H1 (cell line): ENCODE measurements around the gene TGFB3. TPM values are rescaled to one million over a fixed set of nuclear protein-coding genes. Genes with fewer than 3 reads are reported as not detected.

Experiments used
- CTCF ChIA-PET: fragments of 300-600 bp; sonication (Branson Sonifier 250); formaldehyde crosslinking; loops from one replicate; lab custom pipeline; 2021; ENCODE audit not compliant: partially characterized antibody; lab: Charles Lee
- POLR2A ChIA-PET: fragments of 300-600 bp; sonication (Branson Sonifier 250); formaldehyde crosslinking; loops from one replicate; lab custom pipeline; 2021; ENCODE audit warnings: inconsistent platforms; ENCODE audit not compliant: partially characterized antibody; lab: Charles Lee
- DNase-seq, 2 experiments: peaks; one replicate each; pipeline versions ENCODE4 v3.0.0 to v3.0.0-alpha.2; 2010 to 2022; ENCODE audit warnings: low spot score in 2 of 2, low read depth in 1 of 2, mixed read lengths in 1 of 2
- FAIRE-seq: peaks from 2 replicates; lab custom pipeline; 2011; peaks lifted over from hg19 to GRCh38; lab: Jason Lieb, UNC
- H2AFZ ChIP-seq: 2 replicates; pipeline ENCODE4 v1.8.1; 2012; ENCODE audit warnings: low read length, inconsistent platforms
- H2AK5ac ChIP-seq: 2 replicates; pipeline ENCODE4 v1.6.1; 2013; ENCODE audit warnings: low read depth, low read length
- H2BK120ac ChIP-seq: replicated peaks from 2 replicates; pipeline ENCODE3; 2013; ENCODE audit warnings: low read depth, low read length, inconsistent platforms
- H2BK12ac ChIP-seq: 2 replicates; pipeline ENCODE4 v1.6.1; 2013; ENCODE audit warnings: low read depth, low read length
- H2BK15ac ChIP-seq: 2 replicates; pipeline ENCODE4 v1.6.1; 2013; ENCODE audit warnings: low read length
- H2BK20ac ChIP-seq: 2 replicates; pipeline ENCODE4 v1.6.1; 2013; ENCODE audit warnings: low read length
- H2BK5ac ChIP-seq: 2 replicates; pipeline ENCODE4 v1.6.1; 2013; ENCODE audit warnings: low read depth, low read length
- H3K14ac ChIP-seq: 2 replicates; pipeline ENCODE4 v1.6.1; 2013; ENCODE audit warnings: inconsistent platforms; ENCODE audit not compliant: insufficient read length
- H3K18ac ChIP-seq: 2 replicates; pipeline ENCODE4 v1.6.1; 2013; ENCODE audit warnings: low read length; ENCODE audit errors: extremely low read depth
- H3K23ac ChIP-seq: 2 replicates; pipeline ENCODE4 v1.6.1; 2013; ENCODE audit warnings: inconsistent platforms; ENCODE audit not compliant: insufficient read length
- H3K23me2 ChIP-seq: 2 replicates; pipeline ENCODE4 v1.6.1; 2013; ENCODE audit warnings: low read depth, low read length
- H3K27ac ChIP-seq: 2 replicates; pipeline ENCODE4 v1.6.1; 2011; ENCODE audit warnings: low read depth, low read length, inconsistent platforms
- H3K27me3 ChIP-seq, 4 experiments: replicated peaks in 1 of 4; 1 replicate in 1 of 4; 2 replicates in 3 of 4; pipeline versions ENCODE4 v1.6.1 to v1.8.1; 2011 to 2013; ENCODE audit warnings: low read length in 3 of 4, mild to moderate bottlenecking in 3 of 4, inconsistent platforms in 2 of 4, mixed read lengths in 2 of 4, moderate library complexity in 1 of 4; ENCODE audit not compliant: control insufficient read depth in 3 of 4, insufficient read depth in 3 of 4; ENCODE audit errors: extremely low read depth in 1 of 4
- H3K36me3 ChIP-seq, 4 experiments: 2 replicates each; pipeline versions ENCODE4 v1.6.1 to v1.8.1; 2011 to 2013; ENCODE audit warnings: mild to moderate bottlenecking in 4 of 4, low read length in 3 of 4, moderate library complexity in 2 of 4, control low read depth in 1 of 4, inconsistent platforms in 1 of 4; ENCODE audit not compliant: insufficient read depth in 4 of 4, control insufficient read depth in 2 of 4
- H3K4ac ChIP-seq: replicated peaks from 2 replicates; pipeline ENCODE3; 2013; ENCODE audit warnings: low read length, low read depth, mixed read lengths, inconsistent platforms; ENCODE audit not compliant: insufficient read length
- H3K4me1 ChIP-seq, 4 experiments: replicated peaks in 1 of 4; 1 replicate in 1 of 4; 2 replicates in 3 of 4; pipeline versions ENCODE4 v1.6.1 to v1.8.1; 2011 to 2013; ENCODE audit warnings: low read length in 3 of 4, inconsistent platforms in 2 of 4, mixed read lengths in 1 of 4; ENCODE audit not compliant: insufficient read depth in 4 of 4, control insufficient read depth in 3 of 4
- H3K4me2 ChIP-seq, 2 experiments: 2 replicates each; pipeline versions ENCODE4 v1.6.1 to v1.8.1; 2011 to 2013; ENCODE audit warnings: low read depth in 2 of 2, low read length in 2 of 2, control low read depth in 1 of 2, inconsistent platforms in 1 of 2, mild to moderate bottlenecking in 1 of 2; ENCODE audit not compliant: insufficient read depth in 1 of 2
- H3K4me3 ChIP-seq, 4 experiments: fragments of 200-600, 300-600 bp in 1 of 4; sonication (generic), shearing (Covaris generic), sonication (Bioruptor Twin) in 1 of 4; 2 replicates each; pipeline versions ENCODE4 v1.5.1 to v1.8.1; 2011 to 2016; ENCODE audit warnings: low read length in 4 of 4, low read depth in 3 of 4, control low read depth in 2 of 4, inconsistent platforms in 2 of 4, mild to moderate bottlenecking in 2 of 4, mixed read lengths in 1 of 4, moderate library complexity in 1 of 4; ENCODE audit not compliant: insufficient read depth in 2 of 4; ENCODE audit errors: extremely low read depth in 1 of 4
- H3K56ac ChIP-seq: replicated peaks from 2 replicates; pipeline ENCODE3; 2013; ENCODE audit warnings: low read depth, mild to moderate bottlenecking, mixed read lengths, low read length, inconsistent platforms; ENCODE audit not compliant: insufficient read length
- H3K79me1 ChIP-seq: 2 replicates; pipeline ENCODE4 v1.6.1; 2013; ENCODE audit warnings: low read depth, low read length, control low read depth
- H3K79me2 ChIP-seq, 2 experiments: 2 replicates each; pipeline versions ENCODE4 v1.6.1 to v1.8.1; 2012 to 2013; ENCODE audit warnings: low read length in 2 of 2, mild to moderate bottlenecking in 2 of 2, inconsistent platforms in 1 of 2; ENCODE audit not compliant: insufficient read depth in 2 of 2, control insufficient read depth in 1 of 2
- H3K9ac ChIP-seq, 4 experiments: replicated peaks in 1 of 4; 1 replicate in 1 of 4; 2 replicates in 3 of 4; pipeline versions ENCODE4 v1.6.1 to v1.8.1; 2011 to 2013; ENCODE audit warnings: low read depth in 3 of 4, low read length in 3 of 4, control low read depth in 2 of 4, mild to moderate bottlenecking in 2 of 4, moderate library complexity in 2 of 4, inconsistent platforms in 1 of 4; ENCODE audit errors: extremely low read depth in 1 of 4
- H3K9me3 ChIP-seq, 2 experiments: 2 replicates each; pipeline versions ENCODE4 v1.6.1 to v1.8.1; 2012 to 2013; ENCODE audit warnings: mild to moderate bottlenecking in 2 of 2, moderate library complexity in 2 of 2, control low read depth in 1 of 2, inconsistent platforms in 1 of 2, low read depth in 1 of 2, low read length in 1 of 2, mixed read lengths in 1 of 2; ENCODE audit not compliant: insufficient read depth in 2 of 2
- H4K20me1 ChIP-seq, 2 experiments: replicated peaks in 1 of 2; 2 replicates each; pipeline versions ENCODE3 to v1.8.1; 2011 to 2013; ENCODE audit warnings: inconsistent platforms in 2 of 2, low read length in 2 of 2, mild to moderate bottlenecking in 1 of 2; ENCODE audit not compliant: insufficient read depth in 2 of 2, control insufficient read depth in 1 of 2
- H4K5ac ChIP-seq: 2 replicates; pipeline ENCODE4 v1.6.1; 2013; ENCODE audit warnings: low read length, low read depth, mixed read lengths, inconsistent platforms; ENCODE audit not compliant: insufficient read length
- H4K8ac ChIP-seq: 2 replicates; pipeline ENCODE4 v1.8.0; 2013; ENCODE audit warnings: mild to moderate bottlenecking, moderate library complexity, low read length, inconsistent platforms; ENCODE audit not compliant: insufficient read depth; ENCODE audit errors: extremely low read depth
- H4K91ac ChIP-seq: replicated peaks from 2 replicates; pipeline ENCODE3; 2013; ENCODE audit warnings: low read length, mixed read lengths, inconsistent platforms; ENCODE audit not compliant: insufficient read length
- ATF3 ChIP-seq: IDR thresholded peaks from 2 replicates; pipeline ENCODE4 v1.6.1; 2011; ENCODE audit warnings: low read depth, mild to moderate bottlenecking, low read length; ENCODE audit not compliant: insufficient read depth
- BRCA1 ChIP-seq: IDR thresholded peaks from 2 replicates; pipeline ENCODE4 v1.6.1; 2012; ENCODE audit warnings: low read depth, low read length, improper control_type of control experiment
- CBX5 ChIP-seq: fragments of 300-800, 300-1000 bp; sonication (generic); IDR thresholded peaks from 2 replicates; pipeline ENCODE4 v1.7.1; 2016; ENCODE audit warnings: antibody characterized with exemption, low read length, low read depth
- CREB1 ChIP-seq: IDR thresholded peaks from 2 replicates; pipeline ENCODE4 v1.6.1; 2012; ENCODE audit warnings: inconsistent platforms
- FOSL1 ChIP-seq: IDR thresholded peaks from 2 replicates; pipeline ENCODE4 v1.6.1; 2011; ENCODE audit warnings: mild to moderate bottlenecking, low read depth, low read length, moderate library complexity; ENCODE audit not compliant: insufficient read depth
- GTF2F1 ChIP-seq: IDR thresholded peaks from 2 replicates; pipeline ENCODE4 v1.6.1; 2012; ENCODE audit warnings: low read depth, low read length, improper control_type of control experiment, borderline replicate concordance
- NANOG ChIP-seq: IDR thresholded peaks from 2 replicates; pipeline ENCODE4 v1.6.1; 2011; ENCODE audit warnings: low read length, low read depth, mild to moderate bottlenecking, inconsistent platforms; ENCODE audit not compliant: insufficient read depth, poor library complexity, severe bottlenecking
- NRF1 ChIP-seq: IDR thresholded peaks from 2 replicates; pipeline ENCODE4 v1.6.1; 2011; ENCODE audit warnings: mild to moderate bottlenecking, low read depth, low read length, improper control_type of control experiment
- SIX5 ChIP-seq: IDR thresholded peaks from 2 replicates; pipeline ENCODE4 v1.6.1; 2011; ENCODE audit warnings: mild to moderate bottlenecking, low read depth, low read length
- ZNF274 ChIP-seq: IDR thresholded peaks from 2 replicates; pipeline ENCODE4 v1.7.0; 2012; ENCODE audit warnings: low read length, borderline replicate concordance; ENCODE audit errors: extremely low read depth
- WGBS, 2 experiments: shearing (Covaris generic) in 1 of 2; methylation state at CpG; one replicate each; pipeline versions ENCODE4 v1.1.6 to v1.1.7; 2013 to 2015; ENCODE audit warnings: low lambda C conversion rate in 2 of 2, mixed read lengths in 2 of 2, inconsistent platforms in 1 of 2, low coverage in 1 of 2, missing lambda C conversion rate in 1 of 2; ENCODE audit not compliant: insufficient replicate concordance in 2 of 2, insufficient coverage in 1 of 2, insufficient read length in 1 of 2; ENCODE audit errors: extremely low coverage in 1 of 2, missing lambda C conversion rate in 1 of 2; 5-methylcytosine and 5-hydroxymethylcytosine counted together
- polyA plus RNA-seq, 7 experiments: library from polyadenylated mRNA; depleted of rRNA in 3 of 7; stranded (reverse) in 5 of 7; unstranded in 2 of 7; fragments of >200 nt in 5 of 7; fragments of 200-250 nt in 2 of 7; gene quantifications; 1 replicate in 5 of 7; 2 replicates in 1 of 7; 4 replicates in 1 of 7; pipeline versions ENCODE4 v1.2.1 to v1.2.3, GENCODE V29; 2011 to 2013; ENCODE audit warnings: missing spikeins in 2 of 7, mixed read lengths in 2 of 7
- total RNA-seq: library from RNA; stranded (reverse); fragmentation: NEBNext Ultra II Directional; extraction: Animal tissue kit (Norgen Biotek cat#: 25700); gene quantifications from 2 replicates; pipeline ENCODE4 v1.2.1, GENCODE V29; 2021

TGFB3 gene
- total and polyA plus RNA-seq, 2 of the 8 experiments (the other 6 are each of a cell fraction or from before 2014, with no cell fraction given), result 0.65 to 0.86 TPM

GRCh38 chr14:75984674-75985073 lies 2.9 kb upstream of the TGFB3 start:
- Histone ChIP-seq H2AK5ac (no peak overlapping the region), H4K20me1 (no peaks in the 10 kb centered on the region), H3K4me2 (no peak overlapping the region; a peak in 1 of 4 replicates), H3K23ac (no peak overlapping the region), H3K4ac (no peak overlapping the region), H4K8ac (no peak overlapping the region), H4K91ac (no peak overlapping the region), H3K27ac (no peak overlapping the region), H3K56ac (no peak overlapping the region), H3K9me3 (no peaks in the 10 kb centered on the region), H2BK20ac (no peak overlapping the region), H2BK15ac (no peak overlapping the region), H2AFZ (no peak overlapping the region), H2BK5ac (no peak overlapping the region), H3K79me2 (no peaks in the 10 kb centered on the region), H3K79me1 (no peaks in the 10 kb centered on the region), H2BK12ac (no peak overlapping the region), H3K9ac (no peak overlapping the region), H3K18ac (no peak overlapping the region), H3K4me3 (no peak overlapping the region), H3K23me2 (peaks cover 9% of the 10 kb centered on the region), H3K27me3 (peaks cover 0 to 26% (median 17%) of the 10 kb centered on the region in 4 experiments; a peak in 5 of 7 replicates), H3K36me3 (peaks cover 0 to under 1% (median 0%) of the 10 kb centered on the region in 4 experiments; a peak in 1 of 8 replicates), H3K4me1 (peaks cover 0 to 8% (median 2%) of the 10 kb centered on the region in 4 experiments; a peak in 6 of 7 replicates), H2BK120ac (no peak overlapping the region), H3K14ac (no peak overlapping the region), H4K5ac (no peak overlapping the region)
- ChIA-PET POLR2A (no interaction called here), CTCF (interaction anchor here (3.5 to 20.1 kb wide), 2 partner anchors 80 to 275 kb away, joined by 17 to 261 read pairs; no protein-coding TSS in a partner anchor)
- FAIRE-seq (no peak), DNase-seq (no peak)
- 84% methylated on average over 2 of the region's 2 CpGs; no CpG with 5 or more reads in 1 of the 2 experiments for WGBS, 2 experiments
- TF ChIP-seq NANOG (no peak), SIX5 (no peak), CBX5 (no peak), NRF1 (no peak), FOSL1 (no peak), CREB1 (no peak), GTF2F1 (no peak), ZNF274 (no peak), BRCA1 (no peak), ATF3 (no peak)
